GM21381 (cell line): ENCODE results near the gene CACNA1A.
"Not testable (repeated sequence)": the region's sequence is repeated elsewhere in the genome, so short reads cannot be mapped to it uniquely, and the experiment has no call there.

Experiments
- ATAC-seq: cut with Tn5 transposase; IDR thresholded peaks from one replicate; pipeline ENCODE4 v1.9.1; 2021; ENCODE audit warnings: mild to moderate bottlenecking, moderate library complexity; ENCODE audit not compliant: unreplicated experiment

CACNA1A gene

GRCh38 chr19:13506471-13506820 lies at the start of gene CACNA1A:
TSS of gene CACNA1A (minus strand) at chr19:13506479. CDS start at chr19:13506224, 255 bp downstream.
- no peak for ATAC-seq

GRCh38 chr19:13554506-13555240 lies 48.4 kb upstream of the CACNA1A start:
- ATAC-seq: no peak

- ATAC-seq: no peak
These were observed 47.7 kb upstream of the CACNA1A start for GRCh38 chr19:13553880-13554400.

DNA sequence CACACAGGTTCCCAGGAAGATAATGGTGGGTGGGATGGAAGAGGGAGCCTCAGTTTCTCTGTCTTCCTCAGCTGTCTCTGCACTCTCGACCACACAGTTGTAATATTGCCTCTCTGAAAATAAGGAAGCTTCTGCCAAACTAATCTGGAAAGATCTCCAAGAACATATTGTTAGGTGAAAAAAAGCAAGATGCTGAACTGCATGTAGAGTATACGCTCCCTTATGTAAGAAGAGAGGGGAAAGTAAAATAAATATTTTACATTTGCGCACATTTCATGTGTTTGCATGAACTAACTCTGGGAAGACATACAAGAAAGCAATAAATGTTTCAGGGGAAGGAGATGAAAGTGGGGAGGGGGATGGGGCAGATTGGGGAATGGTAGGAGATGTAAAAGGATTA lies 41.9 kb upstream of the CACNA1A start:
- no peak for ATAC-seq

- ATAC-seq: no peak
These were observed 40.8 kb upstream of the CACNA1A start for GRCh38 chr19:13547102-13547501.

DNA sequence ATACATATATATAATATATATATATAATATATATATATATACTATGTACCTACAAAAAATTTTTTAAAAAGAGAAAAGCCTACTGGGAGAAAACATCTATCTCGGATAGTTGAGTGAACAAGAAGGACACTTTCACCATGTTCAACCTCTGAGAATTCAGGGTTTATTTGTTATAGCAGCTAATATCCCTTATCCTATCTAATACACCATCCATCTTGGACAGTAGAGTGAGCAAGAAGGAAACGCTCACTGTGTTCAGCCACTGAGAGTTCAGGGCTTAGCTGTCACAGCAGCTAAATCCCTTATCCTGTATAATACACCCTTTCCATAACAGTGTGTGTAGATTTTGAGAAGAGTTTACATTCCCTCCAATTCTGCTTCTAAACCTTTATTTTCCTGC lies 38.1 kb upstream of the CACNA1A start:
- no peak for ATAC-seq

- no peak for ATAC-seq
These were observed 35.3 kb upstream of the CACNA1A start for GRCh38 chr19:13541554-13541953.

GRCh38 chr19:13539332-13539731 lies 33.1 kb upstream of the CACNA1A start:
- ATAC-seq: no peak

DNA sequence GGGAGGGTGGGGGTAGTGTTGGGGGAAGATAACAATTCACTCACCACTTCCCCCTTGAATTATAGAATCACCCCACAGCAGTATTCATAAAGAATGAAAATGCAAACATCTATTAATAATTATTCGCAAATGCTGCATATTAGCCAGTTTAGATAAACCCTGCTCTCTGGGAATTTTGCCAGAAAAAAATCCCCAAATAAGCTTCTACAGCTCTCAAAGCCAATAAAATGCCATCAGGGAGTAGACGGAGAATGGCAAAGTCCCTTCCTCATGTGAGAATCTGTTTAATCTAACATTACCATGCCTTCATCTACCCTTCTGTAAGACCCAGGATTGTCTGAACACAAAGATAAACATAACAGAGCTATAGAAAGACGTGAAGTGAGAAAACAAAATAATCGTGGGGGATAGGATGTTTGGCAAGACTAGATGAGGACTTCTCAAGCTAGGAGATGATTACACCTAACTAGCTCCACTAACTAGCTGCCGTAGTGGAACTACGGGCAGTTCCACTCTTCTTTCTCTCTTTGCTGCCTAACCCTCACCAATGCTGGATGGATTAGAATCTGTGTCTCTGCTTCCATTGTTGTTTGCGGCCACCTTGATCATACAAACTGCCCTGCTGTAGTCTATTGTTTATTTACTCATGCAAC lies 32.4 kb upstream of the CACNA1A start:
- ATAC-seq: no peak

DNA sequence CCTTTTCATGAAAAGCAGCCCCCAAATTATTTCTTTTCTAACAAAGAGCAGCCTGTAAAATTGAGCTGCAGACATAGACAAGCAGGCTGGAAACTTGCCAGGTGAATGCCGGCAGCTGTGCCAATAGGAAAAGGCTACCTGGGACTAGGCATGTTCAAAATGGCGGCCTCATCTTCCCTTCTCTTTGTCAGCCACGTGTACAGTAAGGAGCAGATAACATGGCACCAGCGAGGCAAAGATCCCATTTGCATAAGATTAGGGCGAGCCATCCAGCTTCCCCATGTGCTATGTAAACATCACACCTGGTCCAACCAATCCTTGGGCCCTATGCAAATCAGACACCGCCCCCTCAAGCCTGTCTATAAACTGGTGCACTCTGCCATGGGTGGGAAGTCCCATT lies 31.2 kb upstream of the CACNA1A start:
- ATAC-seq: no peak

DNA sequence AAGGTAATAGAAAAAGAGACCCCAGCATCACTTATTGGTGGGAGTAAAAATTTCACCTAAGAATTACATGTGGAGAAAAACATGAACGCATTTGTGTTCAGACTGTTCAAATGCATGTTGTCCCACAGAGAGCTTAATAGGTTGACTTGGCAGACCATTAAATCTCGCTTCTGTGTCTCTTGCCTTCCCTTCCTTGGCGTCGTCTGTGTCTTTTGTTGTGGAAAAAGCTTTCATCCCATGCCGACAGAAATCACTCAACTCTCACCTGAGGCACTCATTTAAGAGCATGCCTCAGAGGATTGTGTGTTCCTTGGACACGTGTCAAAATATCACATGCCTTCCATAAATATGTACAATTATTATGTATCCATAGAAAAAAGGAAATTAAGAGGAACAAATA lies 24.4 kb upstream of the CACNA1A start:
- ATAC-seq: no peak

- ATAC-seq: not testable (repeated sequence)
These were observed 23.4 kb upstream of the CACNA1A start for GRCh38 chr19:13529721-13530120.

DNA sequence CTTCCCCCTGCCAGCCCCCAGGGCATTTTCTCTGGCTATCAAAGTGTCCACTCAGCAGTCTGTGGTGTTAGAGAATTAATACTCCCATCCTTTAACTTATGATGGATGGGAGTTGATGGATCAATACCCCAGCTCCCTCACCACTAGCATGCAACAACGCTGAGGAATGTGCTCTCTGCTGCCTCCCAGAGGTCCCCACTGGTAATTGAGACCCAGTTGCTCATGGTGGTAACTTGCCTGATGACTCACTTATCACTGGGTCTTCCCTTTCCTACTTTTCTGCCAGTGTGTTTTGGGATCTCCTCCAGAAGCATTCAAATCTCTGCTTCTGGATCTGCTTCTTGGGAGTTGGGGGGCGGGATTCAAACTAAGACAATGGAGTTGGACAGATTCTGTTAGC lies 20.3 kb upstream of the CACNA1A start:
- ATAC-seq: no peak

GRCh38 chr19:13521066-13521465 lies 14.8 kb upstream of the CACNA1A start:
- ATAC-seq: no peak

DNA sequence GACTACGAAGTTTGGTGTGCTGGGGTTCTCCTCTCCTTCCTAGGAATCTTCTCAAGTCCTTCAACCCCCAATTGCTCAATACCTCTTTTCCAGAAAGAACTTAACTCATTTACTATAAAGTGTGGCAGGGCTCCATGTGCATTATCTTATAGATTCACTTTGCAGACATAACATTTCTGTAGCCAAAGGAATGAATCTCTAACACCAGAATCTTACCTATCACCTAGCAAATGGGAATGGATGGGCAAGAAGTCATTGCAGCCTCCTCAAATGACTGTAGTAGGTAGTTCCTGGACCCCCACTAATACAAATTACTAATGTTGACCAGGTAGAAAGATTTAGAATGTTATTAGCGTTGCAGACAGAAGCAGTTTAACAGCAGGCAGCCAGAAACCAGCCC lies 5.7 kb upstream of the CACNA1A start:
- no peak for ATAC-seq

GRCh38 chr19:13507053-13507611 lies 853 bp upstream of the CACNA1A start:
- no peak for ATAC-seq

- ATAC-seq: no peak
These were observed 363 bp downstream of the CACNA1A start for GRCh38 chr19:13505761-13506470.

GRCh38 chr19:13505164-13505695 lies 1.0 kb downstream of the CACNA1A start:
- no peak for ATAC-seq

GRCh38 chr19:13503570-13504235 lies 2.6 kb downstream of the CACNA1A start:
- no peak for ATAC-seq

- no peak for ATAC-seq
These were observed 4.0 kb downstream of the CACNA1A start for GRCh38 chr19:13502231-13502630.

DNA sequence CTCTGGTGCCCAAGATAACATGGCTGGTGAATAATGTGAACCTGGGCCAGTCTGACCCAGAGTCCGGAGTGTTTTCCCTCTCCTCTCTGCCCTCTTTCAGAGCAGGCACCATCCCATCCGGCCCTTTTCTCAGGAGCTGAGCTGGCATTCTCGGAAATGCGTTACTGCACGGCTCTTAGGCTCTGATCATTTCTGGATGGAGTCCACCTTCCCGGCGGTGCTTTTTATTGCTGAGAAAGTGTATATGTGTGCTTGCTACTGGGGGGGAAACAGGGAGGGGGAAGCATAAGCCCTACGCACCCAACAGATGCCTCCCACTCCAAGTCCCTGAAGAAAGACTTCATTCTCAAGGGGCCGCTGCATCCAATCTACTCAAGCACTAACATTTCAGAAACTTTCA lies 6.6 kb downstream of the CACNA1A start:
- no peak for ATAC-seq
